Measurements from ENCODE around the gene MYOG. TPM values are rescaled to one million over a fixed set of nuclear protein-coding genes. Genes with fewer than 3 reads are reported as not detected.

Gene MYOG
- total RNA-seq, 2 donors from 2014 or later, result not detected

DNA sequence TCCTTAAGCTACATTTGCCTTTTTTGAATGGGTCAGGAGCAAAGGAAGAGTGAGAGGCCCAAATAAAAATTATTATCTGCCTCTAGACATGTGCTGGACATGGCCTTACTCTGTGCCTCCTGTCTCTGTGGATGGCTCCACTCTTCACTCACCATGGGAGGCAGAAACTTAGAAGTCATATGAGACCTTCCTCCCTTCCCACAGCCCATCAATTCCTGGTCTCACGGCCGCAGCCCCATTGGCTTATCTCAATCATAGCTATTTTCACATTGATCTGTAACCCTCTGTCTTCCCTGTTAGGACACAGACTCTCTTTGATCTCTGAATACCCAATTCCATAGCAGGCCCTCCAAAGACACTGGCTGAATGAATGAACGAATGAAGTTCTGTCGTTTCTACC lies 27.5 kb upstream of the MYOG start:
- no peaks in the 10 kb centered on the region for H3K4me1 ChIP-seq (ENCODE audit: control insufficient read depth, insufficient read depth, low read length)
- Mint-ChIP-seq H3K27ac (no peak overlapping the region), H3K4me3 (no peak overlapping the region), H3K27me3 (ENCODE audit: insufficient read depth) (peaks cover 47% of the 10 kb centered on the region), H3K4me1 (no peaks in the 10 kb centered on the region), H3K9me3 (no peaks in the 10 kb centered on the region), H3K36me3 (ENCODE audit: low read depth) (no peaks in the 10 kb centered on the region)
- no peaks in the 10 kb centered on the region for H3K36me3 ChIP-seq (ENCODE audit: control insufficient read depth, insufficient read depth, low read length)
- H3K9me3 ChIP-seq (ENCODE audit: control insufficient read depth, low read length), result no peaks in the 10 kb centered on the region
- no peak overlapping the region for H3K4me3 ChIP-seq (ENCODE audit: low read length)
- WGBS, 2 experiments (ENCODE audit: insufficient coverage in 1 of 2, insufficient read length in 1 of 2), result 96 to 100% methylated on average over 3 to 4 of the region's 4 CpGs
- H3K9ac ChIP-seq (ENCODE audit: extremely low read depth, low read length, poor library complexity, severe bottlenecking), result no peak overlapping the region
- DNase-seq, result no peak
- peaks cover 53% of the 10 kb centered on the region for H3K27me3 ChIP-seq (ENCODE audit: control insufficient read depth, insufficient read depth, low read length, poor library complexity, severe bottlenecking)
- no peak overlapping the region for H3K27ac ChIP-seq (ENCODE audit: low read depth, low read length)
- TF ChIP-seq, protein P1, sequence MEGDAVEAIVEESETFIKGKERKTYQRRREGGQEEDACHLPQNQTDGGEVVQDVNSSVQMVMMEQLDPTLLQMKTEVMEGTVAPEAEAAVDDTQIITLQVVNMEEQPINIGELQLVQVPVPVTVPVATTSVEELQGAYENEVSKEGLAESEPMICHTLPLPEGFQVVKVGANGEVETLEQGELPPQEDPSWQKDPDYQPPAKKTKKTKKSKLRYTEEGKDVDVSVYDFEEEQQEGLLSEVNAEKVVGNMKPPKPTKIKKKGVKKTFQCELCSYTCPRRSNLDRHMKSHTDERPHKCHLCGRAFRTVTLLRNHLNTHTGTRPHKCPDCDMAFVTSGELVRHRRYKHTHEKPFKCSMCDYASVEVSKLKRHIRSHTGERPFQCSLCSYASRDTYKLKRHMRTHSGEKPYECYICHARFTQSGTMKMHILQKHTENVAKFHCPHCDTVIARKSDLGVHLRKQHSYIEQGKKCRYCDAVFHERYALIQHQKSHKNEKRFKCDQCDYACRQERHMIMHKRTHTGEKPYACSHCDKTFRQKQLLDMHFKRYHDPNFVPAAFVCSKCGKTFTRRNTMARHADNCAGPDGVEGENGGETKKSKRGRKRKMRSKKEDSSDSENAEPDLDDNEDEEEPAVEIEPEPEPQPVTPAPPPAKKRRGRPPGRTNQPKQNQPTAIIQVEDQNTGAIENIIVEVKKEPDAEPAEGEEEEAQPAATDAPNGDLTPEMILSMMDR (conservative IDR thresholded peaks at IDR 0.05), result no peak

DNA sequence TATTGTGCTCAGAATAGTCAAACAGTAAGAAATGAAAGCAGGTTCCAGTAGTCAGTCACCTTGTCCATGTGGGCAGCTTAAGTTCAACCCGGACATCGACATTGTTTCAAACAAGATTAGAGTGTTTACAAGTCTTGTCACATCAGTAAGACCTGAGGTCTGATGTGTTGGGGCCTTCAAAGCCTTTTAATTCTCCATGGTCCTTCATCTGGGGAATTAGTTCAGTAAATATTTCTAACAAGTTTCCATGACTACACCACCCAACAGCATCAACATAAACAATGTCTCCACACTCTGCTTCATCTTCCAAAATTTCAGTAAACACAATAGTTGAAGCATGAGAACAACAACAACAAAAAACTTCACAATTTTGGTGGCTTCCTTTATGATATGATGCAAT lies 26.7 kb upstream of the MYOG start:
- Histone ChIP-seq H3K9me3 (ENCODE audit: control insufficient read depth, low read length) (no peaks in the 10 kb centered on the region), H3K4me1 (ENCODE audit: control insufficient read depth, insufficient read depth, low read length) (no peaks in the 10 kb centered on the region), H3K36me3 (ENCODE audit: control insufficient read depth, insufficient read depth, low read length) (no peaks in the 10 kb centered on the region), H3K4me3 (ENCODE audit: low read length) (no peak overlapping the region), H3K27me3 (ENCODE audit: control insufficient read depth, insufficient read depth, low read length, poor library complexity, severe bottlenecking) (peaks cover 59% of the 10 kb centered on the region), H3K9ac (ENCODE audit: extremely low read depth, low read length, poor library complexity, severe bottlenecking) (no peak overlapping the region), H3K27ac (ENCODE audit: low read depth, low read length) (no peak overlapping the region)
- no peaks in the 10 kb centered on the region for H3K4me1 Mint-ChIP-seq
- no peak for DNase-seq
- H3K27ac Mint-ChIP-seq, result no peak overlapping the region
- no peaks in the 10 kb centered on the region for H3K36me3 Mint-ChIP-seq (ENCODE audit: low read depth)
- H3K27me3 Mint-ChIP-seq (ENCODE audit: insufficient read depth), result peaks cover 46% of the 10 kb centered on the region
- TF ChIP-seq, protein P1 (conservative IDR thresholded peaks at IDR 0.05), result no peak
- 91 to 100% methylated on average over 2 of the region's 2 CpGs for WGBS, 2 experiments (ENCODE audit: insufficient coverage in 1 of 2, insufficient read length in 1 of 2)
- H3K4me3 Mint-ChIP-seq, result no peak overlapping the region
- H3K9me3 Mint-ChIP-seq, result no peaks in the 10 kb centered on the region

DNA sequence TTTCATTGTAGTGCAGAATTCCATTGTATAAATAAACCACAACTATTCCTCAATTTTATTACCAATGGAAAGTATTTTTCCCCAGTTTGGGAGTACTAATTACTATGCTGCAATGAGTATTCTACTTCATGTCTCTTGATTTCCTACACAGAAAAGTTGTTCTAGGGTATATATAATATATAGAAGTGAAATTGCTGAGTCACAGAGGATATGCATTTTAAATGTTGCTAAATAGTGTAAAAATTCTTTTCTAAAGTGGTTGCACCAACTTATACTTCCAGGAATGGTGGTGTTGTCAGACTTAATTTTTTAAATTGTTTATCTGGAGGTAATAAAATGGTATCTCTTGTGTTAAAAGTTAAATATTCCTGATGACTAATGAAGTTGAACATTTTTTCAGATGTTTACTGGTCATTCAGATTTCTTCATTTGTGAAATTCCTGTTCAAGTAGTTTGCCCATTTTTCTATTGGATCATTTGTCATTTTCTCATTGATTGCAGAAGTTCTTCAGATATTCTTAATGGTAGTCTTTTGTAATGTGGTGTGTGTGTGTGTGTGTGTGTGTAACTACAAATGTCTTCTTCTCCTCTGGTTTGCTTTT lies 19.1 kb upstream of the MYOG start:
- Histone ChIP-seq H3K9me3 (ENCODE audit: control insufficient read depth, low read length) (peaks cover 15% of the 10 kb centered on the region), H3K9ac (ENCODE audit: extremely low read depth, low read length, poor library complexity, severe bottlenecking) (no peak overlapping the region), H3K27me3 (ENCODE audit: control insufficient read depth, insufficient read depth, low read length, poor library complexity, severe bottlenecking) (peaks cover 15% of the 10 kb centered on the region), H3K4me3 (ENCODE audit: low read length) (no peak overlapping the region), H3K27ac (ENCODE audit: low read depth, low read length) (no peak overlapping the region), H3K36me3 (ENCODE audit: control insufficient read depth, insufficient read depth, low read length) (no peaks in the 10 kb centered on the region), H3K4me1 (ENCODE audit: control insufficient read depth, insufficient read depth, low read length) (peaks cover 5% of the 10 kb centered on the region)
- Mint-ChIP-seq H3K4me3 (no peak overlapping the region), H3K27me3 (ENCODE audit: insufficient read depth) (peaks cover 25% of the 10 kb centered on the region), H3K4me1 (no peaks in the 10 kb centered on the region), H3K9me3 (peaks cover 7% of the 10 kb centered on the region), H3K36me3 (ENCODE audit: low read depth) (no peaks in the 10 kb centered on the region), H3K27ac (no peak overlapping the region)
- no peak for DNase-seq
- TF ChIP-seq, protein P1 (conservative IDR thresholded peaks at IDR 0.05), result no peak

All from endodermal cell (in vitro differentiated cells).